Breast epithelium (tissue), 4 donors: ENCODE results near the gene ATP5PB. TPM values are rescaled to one million over a fixed set of nuclear protein-coding genes. Genes with fewer than 3 reads are reported as not detected.

Source experiments
- DNase-seq, 2 donors: peaks; one replicate each; pipeline ENCODE4 v3.0.0-alpha.2; 2019; ENCODE audit warnings: low spot score in 2 of 2
- H3K27ac ChIP-seq, 2 donors: fragments of 200-600 bp; sonication (generic) in 1 of 2; one replicate each; pipeline ENCODE4 v1.5.1; 2016 to 2019; ENCODE audit warnings: mild to moderate bottlenecking in 1 of 2
- H3K27me3 ChIP-seq, 2 donors: fragments of 200-600 bp; sonication (generic) in 1 of 2; one replicate each; pipeline versions ENCODE4 v1.5.1 to v1.6.0; 2017 to 2019; ENCODE audit warnings: control low read depth in 1 of 2, mild to moderate bottlenecking in 1 of 2
- H3K36me3 ChIP-seq: fragments of 200-600 bp; one replicate; pipeline ENCODE4 v1.5.1; 2019
- H3K4me1 ChIP-seq, 2 donors: fragments of 200-600 bp; sonication (generic); one replicate each; pipeline ENCODE4 v1.5.1; 2016 to 2019; ENCODE audit warnings: control low read depth in 1 of 2
- H3K4me3 ChIP-seq, 3 donors: fragments of 200-600 bp; sonication (generic); 1 replicate in 2 of 3; 2 replicates in 1 of 3; pipeline ENCODE4 v1.5.1; 2016 to 2019; ENCODE audit warnings: mild to moderate bottlenecking in 3 of 3, moderate library complexity in 2 of 3
- H3K9me3 ChIP-seq, 2 donors: fragments of 200-600 bp; sonication (generic) in 1 of 2; one replicate each; pipeline ENCODE4 v1.5.1; 2016 to 2019; ENCODE audit warnings: control low read depth in 1 of 2
- POLR2A ChIP-seq: fragments of 450-650 bp; IDR thresholded peaks from one replicate; pipeline ENCODE4 v1.6.1; 2016; ENCODE audit warnings: antibody characterized with exemption, mild to moderate bottlenecking, moderate library complexity
- POLR2AphosphoS5 ChIP-seq, 3 donors: sonication (generic); formaldehyde crosslinking; IDR thresholded peaks; one replicate each; pipeline ENCODE4 v1.6.1; 2017; ENCODE audit warnings: antibody characterized with exemption in 3 of 3
- intact Hi-C: fragments of 100-400 bp; cut with DNase I; formaldehyde crosslinking; loops from one replicate; pipeline ENCODE4 v1.15.1; 2023; ENCODE audit warnings: low total_unique reads
- total RNA-seq, 3 donors: library from RNA; depleted of rRNA; stranded (reverse); fragments of >200 nt; gene quantifications; one replicate each; pipeline ENCODE4 v1.1.0, GENCODE V29; 2016
- TF ChIP-seq, protein P1 (sequence below), 3 donors: fragments of 450-650 bp; IDR thresholded peaks; one replicate each; pipeline ENCODE4 v1.5.1; 2016 to 2017; ENCODE audit warnings: antibody characterized with exemption in 3 of 3, mild to moderate bottlenecking in 3 of 3, moderate library complexity in 3 of 3

Gene ATP5PB
- total RNA-seq, 3 donors from 2014 or later, result 143 to 159 (median 148) TPM

- H3K4me1 ChIP-seq, result no peaks in the 10 kb centered on the region
- no peaks in the 10 kb centered on the region for H3K27me3 ChIP-seq
- TF ChIP-seq POLR2AphosphoS5 (IDR thresholded peaks at IDR 0.05), result no peak
- TF ChIP-seq, protein P1, sequence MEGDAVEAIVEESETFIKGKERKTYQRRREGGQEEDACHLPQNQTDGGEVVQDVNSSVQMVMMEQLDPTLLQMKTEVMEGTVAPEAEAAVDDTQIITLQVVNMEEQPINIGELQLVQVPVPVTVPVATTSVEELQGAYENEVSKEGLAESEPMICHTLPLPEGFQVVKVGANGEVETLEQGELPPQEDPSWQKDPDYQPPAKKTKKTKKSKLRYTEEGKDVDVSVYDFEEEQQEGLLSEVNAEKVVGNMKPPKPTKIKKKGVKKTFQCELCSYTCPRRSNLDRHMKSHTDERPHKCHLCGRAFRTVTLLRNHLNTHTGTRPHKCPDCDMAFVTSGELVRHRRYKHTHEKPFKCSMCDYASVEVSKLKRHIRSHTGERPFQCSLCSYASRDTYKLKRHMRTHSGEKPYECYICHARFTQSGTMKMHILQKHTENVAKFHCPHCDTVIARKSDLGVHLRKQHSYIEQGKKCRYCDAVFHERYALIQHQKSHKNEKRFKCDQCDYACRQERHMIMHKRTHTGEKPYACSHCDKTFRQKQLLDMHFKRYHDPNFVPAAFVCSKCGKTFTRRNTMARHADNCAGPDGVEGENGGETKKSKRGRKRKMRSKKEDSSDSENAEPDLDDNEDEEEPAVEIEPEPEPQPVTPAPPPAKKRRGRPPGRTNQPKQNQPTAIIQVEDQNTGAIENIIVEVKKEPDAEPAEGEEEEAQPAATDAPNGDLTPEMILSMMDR (IDR thresholded peaks at IDR 0.05), result no peak
- TF ChIP-seq POLR2A, result no peak
- H3K4me3 ChIP-seq, result no peak overlapping the region
- no peaks in the 10 kb centered on the region for H3K36me3 ChIP-seq
- peak overlapping the region in 1 of 2 donors; percentile 34 for H3K27ac ChIP-seq
- H3K9me3 ChIP-seq, result no peaks in the 10 kb centered on the region
- intact Hi-C loops, result no loop called here
- no peak for DNase-seq
Measured at GRCh38 chr1:111476761-111477309, 27.6 kb downstream of the ATP5PB start.

- no peaks in the 10 kb centered on the region for H3K36me3 ChIP-seq
- H3K27ac ChIP-seq, result no peak overlapping the region
- no peak overlapping the region for H3K4me3 ChIP-seq
- TF ChIP-seq POLR2AphosphoS5 (IDR thresholded peaks at IDR 0.05) (no peak), POLR2A (no peak)
- TF ChIP-seq, protein P1 (IDR thresholded peaks at IDR 0.05), result no peak
- no peak for DNase-seq
- H3K9me3 ChIP-seq, result no peaks in the 10 kb centered on the region
- H3K27me3 ChIP-seq, result no peaks in the 10 kb centered on the region
- intact Hi-C loops, result no loop called here
- H3K4me1 ChIP-seq, result no peaks in the 10 kb centered on the region
Measured at GRCh38 chr1:111480674-111481073, 31.4 kb downstream of the ATP5PB start.

- H3K9me3 ChIP-seq, result no peaks in the 10 kb centered on the region
- no peak for TF ChIP-seq POLR2AphosphoS5 (IDR thresholded peaks at IDR 0.05)
- TF ChIP-seq, protein P1 (IDR thresholded peaks at IDR 0.05), result peak in 2 of 3 donors; percentile 38 to 40
- no peaks in the 10 kb centered on the region for H3K27me3 ChIP-seq
- H3K27ac ChIP-seq, result no peak overlapping the region
- no peaks in the 10 kb centered on the region for H3K4me1 ChIP-seq
- no peak overlapping the region for H3K4me3 ChIP-seq
- H3K36me3 ChIP-seq, result no peaks in the 10 kb centered on the region
- peak in 1 of 2 donors; percentile 50 for DNase-seq
- intact Hi-C loops, result no loop called here
Measured at GRCh38 chr1:111481387-111482221, 32.3 kb downstream of the ATP5PB start.

GRCh38 chr1:111483166-111483565 lies 33.9 kb downstream of the ATP5PB start:
- Histone ChIP-seq H3K4me3 (no peak overlapping the region), H3K27me3 (no peaks in the 10 kb centered on the region), H3K9me3 (no peaks in the 10 kb centered on the region), H3K4me1 (no peaks in the 10 kb centered on the region), H3K27ac (no peak overlapping the region), H3K36me3 (no peaks in the 10 kb centered on the region)
- TF ChIP-seq POLR2A (no peak), POLR2AphosphoS5 (IDR thresholded peaks at IDR 0.05) (no peak)
- TF ChIP-seq, protein P1 (IDR thresholded peaks at IDR 0.05), result no peak
- DNase-seq, result no peak
- intact Hi-C loops, result no loop called here

GRCh38 chr1:111483876-111484275 lies 34.6 kb downstream of the ATP5PB start:
- Histone ChIP-seq H3K4me3 (no peak overlapping the region), H3K27me3 (no peaks in the 10 kb centered on the region), H3K9me3 (no peaks in the 10 kb centered on the region), H3K36me3 (no peaks in the 10 kb centered on the region), H3K4me1 (no peaks in the 10 kb centered on the region), H3K27ac (no peak overlapping the region)
- TF ChIP-seq, protein P1 (IDR thresholded peaks at IDR 0.05), result no peak
- TF ChIP-seq POLR2A (no peak), POLR2AphosphoS5 (IDR thresholded peaks at IDR 0.05) (no peak)
- no peak for DNase-seq
- intact Hi-C loops, result no loop called here
